HG02973 (cell line): ENCODE results near the gene C16orf95.
"Not testable (repeated sequence)": the region's sequence is repeated elsewhere in the genome, so short reads cannot be mapped to it uniquely, and the experiment has no call there.

Source experiments
- ATAC-seq: cut with Tn5 transposase; IDR thresholded peaks from one replicate; pipeline ENCODE4 v1.9.1; 2021; ENCODE audit warnings: moderate library complexity; ENCODE audit not compliant: unreplicated experiment

The C16orf95 gene

DNA sequence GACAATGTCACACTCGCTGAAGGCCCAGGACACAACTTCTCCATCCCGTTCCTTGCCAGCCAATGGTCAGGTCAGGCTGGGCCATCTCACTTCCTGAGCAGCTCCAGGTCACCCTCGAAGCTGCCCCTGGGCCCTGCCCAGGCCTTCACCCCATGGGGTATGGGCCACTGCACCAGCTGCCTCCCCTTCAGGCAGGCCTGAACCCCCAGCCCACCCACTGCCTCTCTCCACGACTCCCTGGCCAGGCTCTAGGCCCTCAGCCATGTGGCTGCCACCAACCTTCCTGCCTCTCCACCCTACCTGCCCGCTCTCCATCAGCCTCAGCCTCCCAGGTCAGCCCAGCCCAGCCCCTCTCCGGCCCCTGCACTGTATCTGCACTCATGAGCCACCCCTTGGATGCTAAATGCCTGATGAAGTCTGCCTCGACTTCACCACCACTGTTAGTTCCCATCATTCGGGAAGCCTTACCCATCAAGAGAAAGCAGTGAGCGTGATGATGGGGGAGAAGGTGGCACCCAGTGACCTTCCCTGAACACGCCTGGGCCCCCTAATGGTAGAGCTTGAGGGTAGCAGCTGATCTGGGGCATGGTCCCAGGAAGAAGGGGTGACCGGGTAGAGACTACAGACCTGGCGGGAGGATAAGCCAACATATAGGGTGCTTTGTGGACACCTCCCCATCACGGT lies 30.9 kb upstream of the C16orf95 start:
- no peak for ATAC-seq

DNA sequence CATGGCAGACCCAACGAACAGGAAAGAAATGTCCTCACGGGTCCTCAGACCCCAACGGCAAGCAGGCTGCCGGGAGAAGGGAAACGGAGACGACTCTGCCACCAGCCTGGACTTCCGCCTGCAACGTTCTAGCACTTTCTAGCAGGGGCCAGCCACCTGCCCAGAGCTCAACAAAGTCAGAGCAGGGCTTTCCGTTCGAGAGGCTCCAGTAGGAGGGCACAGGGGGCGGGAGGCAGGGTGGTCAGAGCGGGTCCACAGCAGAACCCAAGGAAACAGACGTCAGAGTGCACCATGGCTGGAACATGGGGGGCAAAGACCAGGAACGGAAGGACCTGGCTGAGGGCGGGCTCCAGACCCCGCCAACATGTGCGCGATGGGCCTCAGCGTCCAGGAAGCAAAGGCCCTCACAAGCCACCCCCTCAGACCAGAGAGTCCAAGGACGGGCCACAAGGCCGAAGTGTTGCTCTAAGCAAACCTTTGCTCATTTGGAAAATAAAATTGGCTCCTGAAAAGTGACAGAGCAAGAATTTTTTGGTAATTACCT lies 29.4 kb upstream of the C16orf95 start:
- no peak for ATAC-seq

DNA sequence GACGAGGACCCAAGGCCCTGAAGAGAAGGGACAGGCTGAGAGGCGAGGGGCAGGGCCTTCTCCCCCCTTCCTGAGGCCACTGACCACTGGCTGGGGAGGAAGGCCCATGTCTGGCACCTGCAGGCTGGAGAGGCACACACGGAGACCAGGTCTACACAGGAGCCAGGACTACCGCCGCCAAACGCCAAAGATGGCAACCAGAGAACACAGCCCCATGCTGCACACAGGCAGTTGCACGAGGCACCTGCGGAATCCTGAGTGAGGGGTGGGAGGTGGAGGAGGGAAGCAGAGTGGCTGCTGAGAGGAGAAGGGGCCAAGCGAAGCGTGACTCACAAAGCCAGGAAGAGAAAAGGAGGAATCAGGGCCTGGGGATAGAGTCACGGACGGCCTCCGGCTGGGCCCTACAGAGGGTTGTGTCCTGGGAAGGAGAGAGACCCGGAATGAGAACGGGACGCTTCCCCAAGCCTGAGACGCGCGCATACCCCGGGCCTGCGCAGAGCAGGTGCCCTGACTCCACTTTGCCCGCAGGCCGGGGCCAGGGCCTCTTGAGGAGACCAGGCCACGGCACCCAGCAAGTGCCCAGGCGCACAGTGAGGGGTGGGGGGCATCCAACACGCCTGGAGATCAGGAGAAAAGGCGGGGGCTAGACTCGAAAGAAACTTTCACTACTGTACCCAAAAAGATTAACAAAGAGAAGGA lies 28.7 kb upstream of the C16orf95 start:
- ATAC-seq, result no peak

DNA sequence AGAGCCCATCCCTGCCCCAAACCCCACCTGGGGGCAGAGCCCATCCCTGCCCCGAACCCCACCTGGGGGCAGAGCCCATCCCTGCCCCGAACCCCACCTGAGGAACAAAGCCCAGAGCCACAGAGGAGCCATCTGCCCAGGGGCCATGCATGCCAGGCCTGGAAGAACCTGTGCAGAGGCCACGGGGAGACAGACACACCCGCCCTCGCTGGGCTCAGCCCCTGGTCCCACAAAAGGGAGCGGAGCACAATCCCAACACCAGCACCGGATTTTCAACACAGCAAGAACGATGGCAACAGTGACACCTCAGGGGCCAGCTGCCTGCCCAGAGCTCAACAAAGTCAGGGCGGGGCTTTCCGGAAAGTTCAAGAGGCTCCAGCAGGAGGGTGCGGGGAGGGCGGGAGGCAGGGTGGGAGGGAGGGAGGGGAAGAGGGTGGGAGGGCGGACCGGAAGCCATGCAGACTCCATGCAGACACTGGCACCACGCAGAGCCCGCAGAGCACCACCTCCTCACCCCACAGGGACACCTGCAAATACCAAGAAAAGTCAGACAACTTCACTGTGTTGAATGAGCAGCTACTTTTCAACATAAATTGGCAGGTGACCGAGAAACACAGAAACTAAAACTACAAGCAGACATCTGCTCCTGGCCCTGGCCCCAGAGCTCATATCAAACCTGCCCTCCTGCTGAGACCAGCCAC lies 27.9 kb upstream of the C16orf95 start:
- no peak for ATAC-seq

DNA sequence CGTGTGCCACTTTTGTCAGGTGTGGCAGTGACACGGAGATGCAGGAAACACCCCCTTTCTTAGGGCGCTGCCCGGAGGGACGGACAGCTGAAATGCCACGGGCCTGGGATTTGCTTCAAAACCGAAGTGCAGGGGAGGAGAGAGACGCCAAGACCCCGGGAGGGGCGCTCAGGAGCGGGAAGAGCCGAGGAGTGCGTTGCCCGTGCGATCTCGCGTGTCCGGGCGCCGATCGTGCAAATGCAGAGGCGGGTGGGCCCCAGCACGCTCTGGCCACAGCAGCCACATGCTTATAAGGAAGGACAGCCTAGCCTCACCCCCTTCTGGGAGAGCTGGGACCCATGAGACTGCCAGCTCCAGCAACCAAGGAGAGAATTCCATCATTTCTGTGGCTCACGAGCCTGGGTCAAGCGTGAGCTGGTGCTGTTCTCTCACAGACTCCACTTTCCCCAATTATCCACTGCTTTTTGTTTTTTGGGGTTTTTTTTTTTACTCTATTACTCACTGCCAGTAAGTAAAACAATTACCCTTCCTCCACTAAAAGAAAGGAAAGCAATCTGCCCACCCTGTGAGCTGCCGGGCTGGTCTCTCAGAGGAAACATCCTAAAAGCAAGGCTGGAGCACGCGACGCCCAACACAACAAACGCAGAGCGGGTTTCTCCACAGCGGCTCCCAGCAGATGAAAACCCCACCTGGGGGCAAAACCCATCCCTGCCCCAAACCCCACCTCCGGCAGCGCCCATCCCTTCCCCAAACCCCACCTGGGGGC lies 27.2 kb upstream of the C16orf95 start:
- ATAC-seq, result no peak

DNA sequence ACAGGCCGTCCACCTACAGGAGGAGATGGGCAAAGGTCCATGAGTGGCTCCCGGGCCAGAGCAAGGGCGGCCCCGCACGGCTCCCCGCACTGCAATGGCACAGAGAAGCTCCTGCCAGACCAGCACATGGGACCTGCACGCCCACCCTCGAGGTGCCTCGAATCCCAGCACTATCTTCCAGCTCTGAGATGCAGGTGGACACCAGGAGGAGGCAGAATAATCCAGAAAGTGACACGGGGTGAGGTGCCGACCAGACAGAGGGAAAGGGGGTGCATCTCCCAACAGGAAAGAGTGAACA lies 26.5 kb upstream of the C16orf95 start:
- no peak for ATAC-seq

DNA sequence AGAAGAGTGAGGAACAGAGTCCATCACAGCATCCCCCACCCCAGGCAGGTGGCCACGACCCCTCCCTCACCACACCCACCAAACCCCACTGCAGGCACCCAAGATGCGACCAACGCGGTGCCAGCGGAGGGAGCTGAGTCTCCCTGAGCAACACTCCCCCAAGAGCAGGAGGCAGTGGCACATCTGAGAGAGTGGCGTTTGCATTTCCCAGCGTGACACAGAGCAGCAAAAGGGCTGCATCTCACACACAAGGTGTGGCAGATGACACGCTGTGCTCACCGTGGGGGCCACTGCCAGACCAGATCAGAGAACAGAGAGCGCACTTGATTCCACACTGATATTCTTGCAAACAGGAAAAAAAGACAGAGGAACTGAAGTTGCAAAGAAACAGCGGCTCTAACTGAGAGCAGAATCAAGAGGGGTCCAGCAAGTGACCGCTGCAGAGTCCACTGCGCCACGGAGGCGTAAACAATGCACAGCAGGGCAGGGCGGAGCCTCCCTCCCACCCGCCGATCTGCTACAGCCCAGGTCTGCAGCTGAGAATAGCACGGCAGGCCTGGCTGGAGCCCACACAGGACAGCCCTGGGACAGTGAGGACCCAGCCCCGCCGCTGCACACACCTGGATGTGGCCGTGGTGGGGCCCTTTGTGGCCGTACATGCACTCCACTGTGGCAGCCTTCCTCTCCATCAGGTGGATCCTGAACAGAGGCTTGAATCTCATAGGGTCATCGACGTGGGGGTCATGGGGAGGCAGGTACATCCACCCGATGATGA lies 26.0 kb upstream of the C16orf95 start:
- ATAC-seq, result no peak

DNA sequence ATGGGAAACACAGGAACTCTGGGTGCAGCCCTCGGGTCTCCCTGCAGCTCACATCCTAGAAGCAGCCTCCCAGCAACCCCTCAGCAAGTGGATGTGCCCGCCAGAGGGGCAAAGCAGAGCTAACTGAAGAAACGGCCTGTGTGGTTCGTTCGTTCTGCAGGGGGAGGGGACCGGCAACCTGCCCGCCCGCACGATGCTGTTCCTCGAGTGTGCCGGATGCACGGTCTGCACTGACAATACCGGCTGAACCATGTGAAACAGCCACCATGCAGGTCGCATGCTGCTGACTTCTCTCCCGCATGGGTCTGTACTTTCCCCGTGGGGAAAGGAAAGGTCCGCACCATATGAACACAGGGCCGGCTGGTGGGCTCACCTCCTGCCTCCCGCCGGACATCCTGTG lies 25.3 kb upstream of the C16orf95 start:
- ATAC-seq, result no peak

DNA sequence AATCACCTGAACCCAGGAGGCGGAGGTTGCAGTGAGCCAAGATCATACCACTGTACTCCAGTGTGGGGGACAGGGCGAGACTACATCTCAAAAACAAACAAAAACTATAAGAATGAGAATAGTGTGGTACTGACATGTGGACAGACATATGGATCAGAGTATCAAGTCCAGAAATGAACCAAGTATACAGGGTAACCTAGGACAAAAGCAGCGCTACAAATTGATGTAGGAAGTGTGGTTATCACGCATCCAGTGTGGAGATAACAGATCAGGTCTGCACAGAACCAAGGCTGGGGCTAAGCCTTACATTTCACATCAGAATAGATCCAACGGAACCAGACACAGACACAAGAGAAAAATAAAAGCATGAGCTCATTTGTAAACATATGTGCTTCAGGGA lies 23.0 kb upstream of the C16orf95 start:
- ATAC-seq, result no peak

DNA sequence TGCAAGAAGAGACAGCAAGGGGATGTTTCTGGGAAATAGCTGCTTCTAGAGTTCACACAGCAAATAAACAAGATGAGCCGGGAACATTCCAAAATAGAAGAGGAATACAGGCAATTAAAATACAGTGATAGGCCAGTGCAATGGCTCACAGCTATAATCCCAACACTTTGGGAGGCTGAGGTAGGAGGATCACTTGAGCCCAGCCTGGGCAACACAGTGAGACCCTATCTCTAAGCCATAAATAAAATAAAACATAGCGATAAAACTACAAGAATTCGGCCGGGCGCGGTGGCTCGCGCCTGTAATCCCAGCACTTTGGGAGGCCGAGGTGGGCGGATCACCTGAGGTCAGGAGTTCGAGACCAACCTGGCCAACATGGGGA lies 22.5 kb upstream of the C16orf95 start:
- not testable (repeated sequence) for ATAC-seq

DNA sequence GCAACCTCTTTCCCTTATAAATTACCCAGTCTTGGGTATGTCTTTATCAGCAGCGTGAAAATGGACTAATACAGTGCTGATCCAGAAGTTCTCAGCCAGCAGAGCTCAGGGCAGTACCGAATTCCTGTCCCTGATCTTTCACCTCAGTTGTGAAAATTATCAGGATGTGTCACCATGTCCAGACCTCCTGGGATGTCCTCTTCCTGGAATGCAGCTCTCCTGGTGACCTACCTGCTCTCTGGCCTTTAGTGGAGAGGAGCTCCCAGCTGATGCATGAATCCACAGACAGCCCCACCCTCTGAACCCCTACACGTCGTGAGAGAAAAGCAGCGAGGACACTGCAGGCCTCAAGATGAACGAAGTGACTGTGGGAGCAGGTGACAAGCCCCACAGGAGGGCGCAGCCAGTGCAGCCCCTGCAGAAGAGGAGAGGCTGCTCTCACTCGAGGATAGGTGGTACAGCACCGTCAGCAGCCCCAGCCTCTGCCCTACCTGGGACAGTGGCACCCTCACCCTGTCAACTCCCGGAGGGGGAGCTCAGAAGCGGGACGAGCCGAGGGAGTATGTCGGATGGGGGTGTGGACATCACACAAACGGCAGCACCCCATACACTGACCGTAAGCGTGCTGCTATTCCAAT lies 22.0 kb upstream of the C16orf95 start:
- no peak for ATAC-seq

DNA sequence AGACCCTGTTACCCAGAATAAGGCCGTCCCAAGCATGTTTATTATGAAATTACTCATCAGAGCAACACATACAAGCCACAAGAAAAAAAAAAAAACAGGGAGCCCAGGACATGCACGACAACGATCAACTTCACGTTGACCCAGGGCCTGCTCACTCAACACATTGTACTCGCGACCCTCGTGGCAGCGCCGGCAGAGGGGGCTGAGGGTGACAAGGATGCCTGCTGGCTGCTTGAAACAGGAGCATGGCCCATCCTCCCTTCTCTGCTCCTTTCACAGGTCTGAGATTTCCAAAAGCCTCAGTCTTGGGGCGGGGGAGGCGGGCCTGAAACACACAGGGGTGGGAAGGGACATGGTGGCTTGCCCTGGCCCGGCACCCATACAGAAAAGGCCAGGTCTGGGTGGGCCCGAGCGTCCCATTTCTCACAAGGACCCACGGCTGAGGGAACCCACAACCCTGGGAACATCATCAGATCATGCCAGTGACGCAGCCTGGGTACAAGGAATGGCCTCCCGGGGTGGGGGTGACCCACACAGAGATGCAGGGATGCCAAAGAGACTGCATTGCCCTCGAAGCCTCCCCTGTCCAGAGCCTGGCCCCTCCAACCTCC lies 21.1 kb upstream of the C16orf95 start:
- ATAC-seq, result no peak

DNA sequence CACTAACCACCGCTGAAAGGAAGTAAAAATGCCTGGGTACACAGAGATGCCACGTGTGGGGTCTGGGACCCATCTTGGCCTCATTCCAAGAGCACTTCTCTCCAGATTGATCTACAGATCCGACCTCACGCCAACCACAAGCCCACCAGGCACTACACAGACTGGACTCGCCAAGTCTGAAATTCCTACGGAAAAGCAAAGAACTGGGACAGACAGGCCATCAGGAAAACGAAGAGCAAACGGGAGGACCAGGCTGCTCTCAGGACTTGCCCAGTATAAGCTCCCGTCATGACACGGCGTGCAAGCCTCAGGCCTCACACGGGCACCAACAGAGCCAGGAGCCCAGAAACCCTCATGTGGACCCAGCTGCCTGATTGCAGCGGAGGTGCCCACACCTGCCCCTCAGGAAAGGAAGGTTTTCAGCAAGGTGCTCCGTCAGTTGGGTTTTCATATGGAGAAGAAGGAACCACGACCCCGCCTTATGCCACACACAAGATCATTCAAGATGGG lies 20.1 kb upstream of the C16orf95 start:
- ATAC-seq, result no peak

DNA sequence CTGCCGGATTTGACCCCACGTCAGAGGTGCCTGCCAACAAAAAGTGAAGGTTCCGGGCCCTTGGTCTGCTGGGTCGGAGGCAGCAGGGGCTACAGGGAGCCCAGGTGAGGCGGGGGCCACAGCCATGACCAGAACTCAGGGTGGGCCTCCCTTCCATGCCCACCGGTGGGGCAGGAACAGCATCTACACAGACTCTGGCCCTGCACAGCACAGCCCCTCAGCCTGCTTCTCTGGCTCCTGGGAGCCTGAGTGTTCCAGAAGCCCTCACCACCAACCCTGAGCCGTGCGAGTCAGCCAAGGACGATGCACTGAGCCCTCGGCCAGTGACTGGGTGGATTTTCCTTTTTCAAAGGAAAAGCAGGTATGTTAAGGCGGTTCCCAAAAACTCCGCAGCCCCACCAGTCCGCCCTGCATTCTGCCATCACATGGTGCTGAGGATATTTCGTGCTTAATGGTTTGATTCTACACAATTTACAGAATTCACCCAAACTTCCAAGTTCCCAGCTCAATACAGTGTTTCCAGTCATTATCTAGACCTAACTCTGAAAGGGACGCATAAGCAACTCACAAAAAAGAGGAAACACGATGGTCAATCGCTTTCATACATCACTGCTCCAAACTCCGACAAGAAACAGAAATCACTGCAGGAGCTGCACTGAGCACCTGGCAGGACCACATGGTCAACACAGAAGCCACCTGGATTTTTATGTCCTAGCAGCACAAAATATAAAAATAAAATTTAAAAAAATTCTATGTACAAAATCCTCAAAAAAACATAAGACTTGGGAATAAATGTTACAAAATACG lies 19.4 kb upstream of the C16orf95 start:
- ATAC-seq, result no peak

DNA sequence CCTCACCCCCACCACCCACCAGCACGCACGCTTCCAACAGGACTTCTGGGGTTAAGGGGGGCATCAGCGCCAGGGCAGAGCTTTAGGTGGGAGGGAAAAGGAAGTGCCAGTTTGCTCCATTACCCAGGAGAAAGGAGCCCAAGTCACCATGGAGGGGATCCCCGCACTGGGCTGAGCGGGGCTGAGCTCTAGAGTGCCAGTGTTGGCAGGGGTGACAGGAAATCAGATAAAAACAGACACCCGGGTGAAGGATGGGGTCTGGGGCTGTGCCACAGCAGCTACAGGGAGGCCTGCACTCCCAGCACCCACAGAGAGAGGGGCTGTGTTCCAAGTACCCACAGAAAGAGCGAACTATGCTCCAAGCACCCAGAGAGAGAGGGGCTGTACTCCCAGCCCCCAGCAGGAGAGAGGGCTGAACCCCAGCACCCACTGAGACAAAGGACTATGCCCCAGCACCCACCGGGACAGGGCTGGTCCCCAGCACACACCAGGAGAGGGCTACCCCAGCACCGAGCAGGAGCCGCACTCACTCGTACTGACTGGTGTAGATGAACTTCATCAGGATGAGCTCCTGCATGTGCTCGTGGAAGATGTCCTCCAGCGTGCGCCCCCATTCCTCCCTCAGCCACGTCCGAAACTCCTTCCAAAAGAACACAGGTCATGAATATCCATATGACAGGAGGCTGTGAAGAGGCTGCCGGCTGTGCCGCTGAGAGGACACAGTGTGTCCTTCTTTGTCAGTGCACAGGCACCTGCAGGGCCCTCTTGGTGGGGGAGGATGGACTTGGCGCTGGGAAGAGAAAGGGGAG lies 18.6 kb upstream of the C16orf95 start:
- ATAC-seq, result no peak

DNA sequence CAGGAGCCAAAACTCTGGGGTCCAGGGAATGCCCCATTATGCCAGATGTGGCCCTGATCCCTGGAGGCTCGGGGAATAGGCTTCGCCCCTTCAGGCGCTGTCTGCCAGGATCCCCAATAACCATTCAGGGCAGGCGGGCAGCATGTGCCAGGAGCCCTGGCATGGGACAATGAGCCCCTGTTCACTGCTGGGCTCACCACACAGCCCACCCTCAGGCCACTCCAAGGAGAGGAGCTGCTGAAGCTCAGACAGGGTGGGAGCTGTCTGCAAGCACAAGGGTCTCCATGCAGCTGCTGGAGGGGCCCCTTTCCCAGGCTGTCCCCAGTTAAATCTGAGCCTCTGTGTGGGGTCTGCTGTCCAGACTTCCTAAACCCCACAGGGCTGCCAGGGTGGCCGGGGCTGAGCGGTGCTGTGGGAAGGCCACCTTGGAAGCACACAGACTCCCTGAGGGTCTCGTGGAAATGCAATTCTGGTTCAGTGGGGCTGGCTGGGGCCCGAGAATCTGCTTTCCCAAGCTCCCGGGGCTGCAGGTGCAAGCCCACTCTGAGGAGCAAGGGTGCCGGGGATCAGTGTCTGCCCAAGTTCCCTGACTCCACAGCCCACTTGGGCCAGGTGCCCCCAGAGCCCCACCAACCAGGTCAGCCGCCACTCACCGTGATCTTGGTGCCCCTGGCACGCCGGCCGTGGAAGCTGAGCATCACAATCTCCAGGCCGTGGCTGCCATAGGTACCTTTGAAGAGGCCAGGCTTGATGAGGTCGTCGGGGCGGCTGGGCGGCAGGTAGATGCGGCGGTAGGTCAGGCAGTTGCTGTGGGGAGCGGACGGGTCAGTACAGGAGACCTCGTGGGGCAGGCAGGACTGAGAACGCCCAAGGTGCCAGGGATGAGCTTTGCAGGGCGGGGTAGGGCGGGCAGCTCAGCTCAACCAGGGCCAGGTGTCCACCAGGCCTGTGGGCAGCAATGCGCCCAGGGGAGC lies 17.7 kb upstream of the C16orf95 start:
- ATAC-seq, result no peak
